Right renal pelvis (tissue), 4 donors: ENCODE results near the gene PTPRO. TPM values are rescaled to one million over a fixed set of nuclear protein-coding genes. Genes with fewer than 3 reads are reported as not detected.

Experiments used
- DNase-seq, 4 donors: peaks; one replicate each; pipeline ENCODE4 v3.0.0-alpha.2; 2013; ENCODE audit warnings: low read depth in 4 of 4, low spot score in 3 of 4, missing footprints in 1 of 4
- polyA plus RNA-seq, 4 donors: library from polyadenylated mRNA; unstranded; fragments of 120-200 nt; gene quantifications; one replicate each; pipeline ENCODE4 v1.2.1, GENCODE V29; 2013; ENCODE audit not compliant: insufficient read length in 4 of 4

The PTPRO gene
- polyA plus RNA-seq, 4 donors, result 198 to 277 (median 259) TPM

GRCh38 chr12:15632708-15633107 lies 310.4 kb downstream of the PTPRO start:
- DNase-seq, result no peak

- DNase-seq, result no peak
Observed at GRCh38 chr12:15633201-15633600, 310.9 kb downstream of the PTPRO start.

- no peak for DNase-seq
Observed at GRCh38 chr12:15634010-15634683, 311.8 kb downstream of the PTPRO start.

- DNase-seq, result no peak
Observed at GRCh38 chr12:15636060-15636890, 314.0 kb downstream of the PTPRO start.

GRCh38 chr12:15638231-15638630 lies 315.9 kb downstream of the PTPRO start:
- DNase-seq, result no peak

- DNase-seq, result no peak
Observed at GRCh38 chr12:15644700-15645099, 322.4 kb downstream of the PTPRO start.

GRCh38 chr12:15646581-15646980 lies 324.3 kb downstream of the PTPRO start:
- DNase-seq, result no peak

Other genes with a start within 250 kb of the PTPRO start
- 10 to 100 TPM; 32.8 to 43.2 (median 41.3) TPM for gene RERG, start 101.1 kb upstream of the PTPRO start, polyA plus RNA-seq